H9 (cell line): ENCODE data around the gene ZDHHC12. TPM values are rescaled to one million over a fixed set of nuclear protein-coding genes. Genes with fewer than 3 reads are reported as not detected.

Source experiments
- DNase-seq: peaks from one replicate; pipeline ENCODE4 v3.0.0-alpha.2; 2017
- H2AFZ ChIP-seq: one replicate; pipeline ENCODE4 v1.6.1; 2013; ENCODE audit warnings: mild to moderate bottlenecking, low read length, control low read depth, moderate library complexity
- H2AK5ac ChIP-seq: 2 replicates; pipeline ENCODE4 v1.6.1; 2013; ENCODE audit warnings: low read length, control low read depth, mixed read lengths; ENCODE audit not compliant: insufficient read length
- H2BK120ac ChIP-seq: one replicate; pipeline ENCODE4 v1.6.1; 2013; ENCODE audit warnings: low read depth, mild to moderate bottlenecking, low read length, control low read depth, inconsistent platforms; ENCODE audit not compliant: poor library complexity, severe bottlenecking
- H2BK12ac ChIP-seq: 2 replicates; pipeline ENCODE4 v1.6.1; 2013; ENCODE audit warnings: low read length, control low read depth, mixed read lengths, low read depth; ENCODE audit not compliant: insufficient read length
- H2BK15ac ChIP-seq: 2 replicates; pipeline ENCODE4 v1.6.1; 2013; ENCODE audit warnings: low read depth, low read length, control low read depth
- H2BK20ac ChIP-seq: one replicate; pipeline ENCODE4 v1.6.1; 2013; ENCODE audit warnings: low read depth, mild to moderate bottlenecking, low read length, control low read depth, inconsistent platforms; ENCODE audit not compliant: poor library complexity, severe bottlenecking
- H2BK5ac ChIP-seq: 2 replicates; pipeline ENCODE4 v1.6.1; 2013; ENCODE audit warnings: low read length, control low read depth, mixed read lengths; ENCODE audit not compliant: insufficient read length
- H3K14ac ChIP-seq: 2 replicates; pipeline ENCODE4 v1.6.1; 2013; ENCODE audit warnings: low read length, control low read depth; ENCODE audit not compliant: insufficient read depth
- H3K18ac ChIP-seq: 2 replicates; pipeline ENCODE4 v1.6.1; 2013; ENCODE audit warnings: low read depth, mild to moderate bottlenecking, mixed read lengths, low read length, control low read depth; ENCODE audit not compliant: insufficient read length
- H3K23ac ChIP-seq: 2 replicates; pipeline ENCODE4 v1.6.1; 2013; ENCODE audit warnings: low read length, control low read depth, mixed read lengths, low read depth; ENCODE audit not compliant: insufficient read length
- H3K23me2 ChIP-seq: 2 replicates; pipeline ENCODE4 v1.6.1; 2013; ENCODE audit warnings: low read depth, mild to moderate bottlenecking, mixed read lengths, low read length, control low read depth; ENCODE audit not compliant: insufficient read length, poor library complexity, severe bottlenecking
- H3K27ac ChIP-seq: 2 replicates; pipeline ENCODE4 v1.5.1; 2013; ENCODE audit warnings: low read length, control low read depth, mixed read lengths, low read depth; ENCODE audit not compliant: insufficient read length
- H3K27me3 ChIP-seq: 2 replicates; pipeline ENCODE4 v1.6.1; 2013; ENCODE audit warnings: low read length, control low read depth, inconsistent platforms; ENCODE audit not compliant: insufficient read depth
- H3K4ac ChIP-seq: 2 replicates; pipeline ENCODE4 v1.6.1; 2013; ENCODE audit warnings: low read depth, mild to moderate bottlenecking, control low read depth, inconsistent platforms, low read length, moderate library complexity
- H3K4me1 ChIP-seq: 2 replicates; pipeline ENCODE4 v1.6.1; 2013; ENCODE audit warnings: low read length, control low read depth, inconsistent platforms; ENCODE audit not compliant: insufficient read depth
- H3K4me2 ChIP-seq: 2 replicates; pipeline ENCODE4 v1.6.1; 2013; ENCODE audit warnings: low read length, control low read depth, mixed read lengths; ENCODE audit not compliant: insufficient read length, insufficient read depth
- H3K56ac ChIP-seq: 2 replicates; pipeline ENCODE4 v1.6.1; 2013; ENCODE audit warnings: low read depth, mild to moderate bottlenecking, mixed read lengths, low read length, control low read depth; ENCODE audit not compliant: insufficient read length
- H3K79me1 ChIP-seq: 2 replicates; pipeline ENCODE4 v1.6.1; 2013; ENCODE audit warnings: low read depth, mild to moderate bottlenecking, moderate library complexity, low read length, control low read depth, inconsistent platforms; ENCODE audit not compliant: insufficient read depth, poor library complexity, severe bottlenecking
- H3K79me2 ChIP-seq: 2 replicates; pipeline ENCODE4 v1.6.1; 2013; ENCODE audit warnings: low read length, control low read depth, inconsistent platforms; ENCODE audit not compliant: insufficient read depth
- H3K9ac ChIP-seq: 2 replicates; pipeline ENCODE4 v1.6.1; 2013; ENCODE audit warnings: low read length, control low read depth, mixed read lengths; ENCODE audit not compliant: insufficient read length; ENCODE audit errors: extremely low read depth
- H3K9me3 ChIP-seq: one replicate; pipeline ENCODE4 v1.6.1; 2013; ENCODE audit warnings: low read depth, low read length, inconsistent platforms; ENCODE audit not compliant: control insufficient read depth
- H3T11ph ChIP-seq: one replicate; pipeline ENCODE4 v1.6.1; 2013; ENCODE audit warnings: mild to moderate bottlenecking, low read length, control low read depth, inconsistent platforms
- H4K20me1 ChIP-seq: one replicate; pipeline ENCODE4 v1.6.1; 2013; ENCODE audit not compliant: control insufficient read depth, insufficient read length, insufficient read depth
- H4K5ac ChIP-seq: 2 replicates; pipeline ENCODE4 v1.6.1; 2013; ENCODE audit warnings: low read depth, mild to moderate bottlenecking, mixed read lengths, low read length, control low read depth; ENCODE audit not compliant: insufficient read length
- H4K8ac ChIP-seq: replicated peaks from 2 replicates; pipeline ENCODE4 v1.6.1; 2013; ENCODE audit warnings: low read length, control low read depth, mixed read lengths, low read depth; ENCODE audit not compliant: insufficient read length
- H4K91ac ChIP-seq: 2 replicates; pipeline ENCODE4 v1.6.1; 2013; ENCODE audit warnings: low read depth, mild to moderate bottlenecking, moderate library complexity, mixed read lengths, low read length, control low read depth; ENCODE audit not compliant: insufficient read length
- H3K27ac Mint-ChIP-seq, 3 experiments: 2 replicates in 2 of 3; 3 replicates in 1 of 3; pipeline ENCODE4 v1.8.0; 2020 to 2021; ENCODE audit warnings: mixed read lengths in 3 of 3, mild to moderate bottlenecking in 1 of 3, moderate library complexity in 1 of 3
- H3K27me3 Mint-ChIP-seq: 2 replicates; pipeline ENCODE4 v1.8.0; 2021; ENCODE audit warnings: low read depth, mild to moderate bottlenecking, moderate library complexity, mixed read lengths
- H3K36me3 Mint-ChIP-seq, 3 experiments: 2 replicates in 2 of 3; 3 replicates in 1 of 3; pipeline ENCODE4 v1.8.0; 2020 to 2021; ENCODE audit warnings: low read depth in 3 of 3, mixed read lengths in 3 of 3; ENCODE audit not compliant: insufficient read depth in 1 of 3
- H3K4me1 Mint-ChIP-seq, 2 experiments: 2 replicates each; pipeline ENCODE4 v1.8.0; 2020; ENCODE audit warnings: mixed read lengths in 2 of 2
- H3K4me3 Mint-ChIP-seq, 2 experiments: 2 replicates in 1 of 2; 3 replicates in 1 of 2; pipeline ENCODE4 v1.8.0; 2020 to 2021; ENCODE audit warnings: mild to moderate bottlenecking in 2 of 2, mixed read lengths in 2 of 2, moderate library complexity in 1 of 2
- H3K9me3 Mint-ChIP-seq, 2 experiments: 2 replicates in 1 of 2; 3 replicates in 1 of 2; pipeline ENCODE4 v1.8.0; 2020; ENCODE audit warnings: mild to moderate bottlenecking in 2 of 2, mixed read lengths in 2 of 2, moderate library complexity in 1 of 2
- WGBS: extraction: QIAGEN DNeasy Blood & Tissue Kit; methylation state at CpG from one replicate; pipeline ENCODE4 v1.1.7; 2013; ENCODE audit warnings: missing lambda C conversion rate, low lambda C conversion rate, mixed read lengths; ENCODE audit not compliant: insufficient read length; ENCODE audit errors: extremely low coverage; 5-methylcytosine and 5-hydroxymethylcytosine counted together
- total RNA-seq: library from RNA; stranded (reverse); gene quantifications from 2 replicates; pipeline ENCODE4 v1.2.1, GENCODE V29; 2021
- TF ChIP-seq, protein P1 (sequence below): fragments of 200-600 bp; sonication (generic); conservative IDR thresholded peaks from 3 replicates; pipeline ENCODE4 v1.8.0; 2021; ENCODE audit warnings: antibody characterized with exemption, mild to moderate bottlenecking

Gene ZDHHC12
- total RNA-seq, 1 experiment from 2014 or later, result 42.8 TPM

DNA sequence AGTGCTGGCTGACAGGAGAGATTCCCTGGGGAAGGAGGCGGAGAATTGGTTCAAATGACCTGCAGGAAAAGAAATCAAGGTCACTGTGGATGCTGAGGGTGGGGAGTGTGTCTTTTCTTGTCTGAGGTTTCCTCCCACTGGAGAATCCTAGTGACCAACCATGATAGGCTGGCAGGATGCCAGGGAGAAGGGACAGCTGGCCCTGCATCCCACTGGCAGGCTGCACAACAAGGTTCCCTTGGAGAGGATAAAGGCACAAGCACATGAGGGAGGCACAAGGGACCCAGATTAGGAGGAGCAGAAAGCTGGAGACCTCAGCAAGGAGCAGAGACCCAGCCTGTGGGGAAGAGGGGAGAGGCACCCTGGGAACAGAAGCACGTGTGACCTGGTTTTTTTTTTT, 11.4 kb upstream of the ZDHHC12 start:
- peak overlapping the region in 1 of 3 experiments; percentile 79; a peak in 3 of 7 replicates for H3K27ac Mint-ChIP-seq
- Histone ChIP-seq H3K56ac (no peak overlapping the region), H2BK5ac (no peak overlapping the region), H3K79me1 (no peaks in the 10 kb centered on the region), H2AK5ac (no peak overlapping the region), H3K27me3 (no peaks in the 10 kb centered on the region), H2BK15ac (no peak overlapping the region), H4K91ac (no peak overlapping the region), H3T11ph (no peak overlapping the region), H3K27ac (no peak overlapping the region), H4K20me1 (no peaks in the 10 kb centered on the region), H2AFZ (no peak overlapping the region), H4K5ac (no peak overlapping the region), H4K8ac (no peak overlapping the region), H2BK120ac (no peak overlapping the region), H3K4me1 (no peaks in the 10 kb centered on the region), H3K23ac (no peak overlapping the region), H3K14ac (no peak overlapping the region), H3K4me2 (no peak overlapping the region), H2BK20ac (no peak overlapping the region), H3K23me2 (no peaks in the 10 kb centered on the region), H3K79me2 (no peaks in the 10 kb centered on the region), H3K9me3 (no peaks in the 10 kb centered on the region), H3K9ac (no peak overlapping the region), H3K4ac (no peak overlapping the region), H2BK12ac (no peak overlapping the region), H3K18ac (no peak overlapping the region)
- no peak for DNase-seq
- no peak overlapping the region for H3K4me3 Mint-ChIP-seq
- no peaks in the 10 kb centered on the region for H3K9me3 Mint-ChIP-seq
- H3K4me1 Mint-ChIP-seq, result peaks cover 6% of the 10 kb centered on the region in 2 experiments
- WGBS, result no CpG with 5 or more reads among the region's 2 CpGs
- TF ChIP-seq, protein P1, sequence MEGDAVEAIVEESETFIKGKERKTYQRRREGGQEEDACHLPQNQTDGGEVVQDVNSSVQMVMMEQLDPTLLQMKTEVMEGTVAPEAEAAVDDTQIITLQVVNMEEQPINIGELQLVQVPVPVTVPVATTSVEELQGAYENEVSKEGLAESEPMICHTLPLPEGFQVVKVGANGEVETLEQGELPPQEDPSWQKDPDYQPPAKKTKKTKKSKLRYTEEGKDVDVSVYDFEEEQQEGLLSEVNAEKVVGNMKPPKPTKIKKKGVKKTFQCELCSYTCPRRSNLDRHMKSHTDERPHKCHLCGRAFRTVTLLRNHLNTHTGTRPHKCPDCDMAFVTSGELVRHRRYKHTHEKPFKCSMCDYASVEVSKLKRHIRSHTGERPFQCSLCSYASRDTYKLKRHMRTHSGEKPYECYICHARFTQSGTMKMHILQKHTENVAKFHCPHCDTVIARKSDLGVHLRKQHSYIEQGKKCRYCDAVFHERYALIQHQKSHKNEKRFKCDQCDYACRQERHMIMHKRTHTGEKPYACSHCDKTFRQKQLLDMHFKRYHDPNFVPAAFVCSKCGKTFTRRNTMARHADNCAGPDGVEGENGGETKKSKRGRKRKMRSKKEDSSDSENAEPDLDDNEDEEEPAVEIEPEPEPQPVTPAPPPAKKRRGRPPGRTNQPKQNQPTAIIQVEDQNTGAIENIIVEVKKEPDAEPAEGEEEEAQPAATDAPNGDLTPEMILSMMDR, result no peak
- no peaks in the 10 kb centered on the region; the same call in 1 of the 2 replicates for H3K27me3 Mint-ChIP-seq
- peaks cover 2 to 34% (median 28%) of the 10 kb centered on the region in 3 experiments; a peak in 6 of 7 replicates for H3K36me3 Mint-ChIP-seq
